ENCODE data around the gene OR4D6. TPM values are rescaled to one million over a fixed set of nuclear protein-coding genes. Genes with fewer than 3 reads are reported as not detected.

OR4D6 gene
- not detected for total RNA-seq

DNA sequence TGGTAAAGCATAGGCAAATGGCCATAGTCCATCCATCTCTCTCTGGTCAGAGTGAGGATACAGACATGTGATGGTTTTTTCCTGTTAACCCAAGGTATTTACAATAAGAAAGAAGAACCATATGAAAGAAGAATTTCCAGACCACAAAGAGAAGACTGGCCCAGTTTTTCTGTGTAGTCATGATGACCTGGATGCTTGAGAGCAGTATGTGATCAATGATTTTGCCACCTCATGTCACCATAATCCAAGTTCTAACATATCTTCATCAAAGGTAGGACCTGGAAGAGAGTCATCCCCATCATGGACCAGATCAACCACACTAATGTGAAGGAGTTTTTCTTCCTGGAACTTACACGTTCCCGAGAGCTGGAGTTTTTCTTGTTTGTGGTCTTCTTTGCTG, at the start of gene OR4D6:
Gene OR4D6 (plus strand): TSS at position 301 of the 400 bp plus-strand sequence. CDS start 0 bp downstream, at position 301.
- TF ChIP-seq, protein P1, sequence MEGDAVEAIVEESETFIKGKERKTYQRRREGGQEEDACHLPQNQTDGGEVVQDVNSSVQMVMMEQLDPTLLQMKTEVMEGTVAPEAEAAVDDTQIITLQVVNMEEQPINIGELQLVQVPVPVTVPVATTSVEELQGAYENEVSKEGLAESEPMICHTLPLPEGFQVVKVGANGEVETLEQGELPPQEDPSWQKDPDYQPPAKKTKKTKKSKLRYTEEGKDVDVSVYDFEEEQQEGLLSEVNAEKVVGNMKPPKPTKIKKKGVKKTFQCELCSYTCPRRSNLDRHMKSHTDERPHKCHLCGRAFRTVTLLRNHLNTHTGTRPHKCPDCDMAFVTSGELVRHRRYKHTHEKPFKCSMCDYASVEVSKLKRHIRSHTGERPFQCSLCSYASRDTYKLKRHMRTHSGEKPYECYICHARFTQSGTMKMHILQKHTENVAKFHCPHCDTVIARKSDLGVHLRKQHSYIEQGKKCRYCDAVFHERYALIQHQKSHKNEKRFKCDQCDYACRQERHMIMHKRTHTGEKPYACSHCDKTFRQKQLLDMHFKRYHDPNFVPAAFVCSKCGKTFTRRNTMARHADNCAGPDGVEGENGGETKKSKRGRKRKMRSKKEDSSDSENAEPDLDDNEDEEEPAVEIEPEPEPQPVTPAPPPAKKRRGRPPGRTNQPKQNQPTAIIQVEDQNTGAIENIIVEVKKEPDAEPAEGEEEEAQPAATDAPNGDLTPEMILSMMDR (IDR thresholded peaks at IDR 0.05; ENCODE audit: low read depth): no peak

DNA sequence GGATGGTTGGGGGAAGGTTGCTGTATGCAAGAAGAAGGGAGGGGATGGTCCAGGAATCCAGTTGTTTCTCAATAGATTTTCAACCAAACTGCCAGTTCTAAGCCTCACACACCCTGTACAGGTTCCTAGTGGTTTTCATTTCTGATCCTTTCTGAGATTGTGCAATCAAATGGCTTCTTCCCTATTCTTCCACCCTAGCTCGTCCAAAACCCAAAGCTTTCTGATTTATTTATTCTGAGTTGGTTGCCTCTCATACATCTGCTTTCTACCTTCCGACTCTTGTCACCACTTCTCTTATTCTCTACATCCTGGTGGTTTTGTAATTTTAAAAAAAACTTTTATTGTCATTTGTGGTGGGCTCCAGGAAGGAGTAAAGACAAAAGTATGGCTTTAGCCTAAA, 43.1 kb upstream of the OR4D6 start:
- TF ChIP-seq, protein P1 (IDR thresholded peaks at IDR 0.05; ENCODE audit: low read depth): no peak

DNA sequence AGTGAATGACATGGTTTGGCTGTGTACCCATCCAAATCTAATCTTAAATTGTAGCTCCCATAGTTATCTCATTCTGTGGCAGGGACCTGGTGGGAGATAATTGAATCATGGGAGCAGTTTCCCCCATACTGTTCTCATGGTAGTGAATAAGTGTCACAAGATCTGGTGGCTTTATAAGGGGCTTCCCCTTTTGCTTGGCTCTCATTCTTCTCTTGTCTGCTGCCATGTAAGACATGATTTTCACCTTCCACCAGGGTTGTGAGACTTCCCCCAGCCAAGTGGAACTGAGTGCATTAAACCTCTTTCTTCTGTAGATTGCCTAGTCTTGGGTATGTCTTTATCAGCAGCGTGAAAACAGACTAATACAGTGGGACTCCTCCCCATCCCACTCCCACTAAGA, 41.6 kb upstream of the OR4D6 start:
- TF ChIP-seq, protein P1 (IDR thresholded peaks at IDR 0.05; ENCODE audit: low read depth): no peak

DNA sequence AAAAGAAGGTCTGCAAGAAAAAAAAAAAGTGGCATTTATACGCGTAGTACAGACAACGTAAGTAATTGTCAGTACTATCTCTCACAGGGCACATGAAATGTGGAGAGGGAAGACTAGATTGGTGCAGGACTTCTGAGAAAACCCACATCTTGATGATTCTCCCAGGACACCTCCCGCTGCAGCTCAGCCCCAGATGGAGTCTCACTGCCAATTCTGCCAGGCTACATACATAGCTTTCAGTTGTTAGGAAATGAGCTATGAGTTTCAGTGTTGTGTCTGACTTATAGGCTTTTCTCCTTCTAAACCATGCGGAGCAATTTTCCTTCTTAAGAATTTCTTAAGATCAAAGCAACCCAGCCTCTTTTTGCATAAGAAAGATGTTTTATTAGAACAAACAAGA, 40.1 kb upstream of the OR4D6 start:
- TF ChIP-seq, protein P1 (IDR thresholded peaks at IDR 0.05; ENCODE audit: low read depth): no peak

DNA sequence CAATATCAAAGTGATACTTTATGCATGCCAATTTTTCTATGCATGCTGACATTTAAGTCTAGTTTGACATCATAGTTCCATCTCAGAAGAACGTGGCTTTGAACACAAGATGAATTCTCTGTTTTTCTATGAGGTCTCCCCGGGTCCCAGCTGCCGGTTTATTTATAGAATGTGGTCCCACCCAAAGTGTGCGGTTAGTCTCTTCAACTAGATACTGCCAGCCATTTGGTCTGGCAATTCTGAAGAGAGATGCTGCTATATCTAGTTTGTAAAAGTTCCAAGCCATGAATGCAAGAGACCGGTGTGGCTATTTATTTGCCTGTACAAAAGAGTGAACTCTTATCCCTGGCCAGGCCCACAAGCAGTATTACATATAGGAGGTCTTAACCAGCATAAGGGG, 39.7 kb upstream of the OR4D6 start:
- TF ChIP-seq, protein P1 (IDR thresholded peaks at IDR 0.05; ENCODE audit: low read depth): no peak

DNA sequence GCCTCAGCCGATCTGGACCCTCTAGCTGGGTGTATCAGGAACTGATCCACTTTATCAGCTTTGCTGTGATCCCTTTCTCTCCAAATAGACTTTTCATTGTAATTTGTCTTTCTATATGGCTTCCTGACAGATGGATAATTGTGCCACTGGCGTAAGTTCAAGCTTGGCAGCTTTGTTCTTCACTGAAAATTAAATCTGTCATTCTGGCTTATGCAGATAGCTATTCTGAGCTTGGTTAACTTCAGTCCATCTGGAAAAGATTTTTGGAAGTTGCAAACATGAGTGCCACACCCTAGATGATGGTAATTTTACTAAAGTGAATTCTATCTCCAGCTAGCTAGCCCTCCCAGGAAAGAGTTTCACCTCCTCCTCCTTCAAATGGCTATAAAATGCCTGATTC, 38.6 kb upstream of the OR4D6 start:
- TF ChIP-seq, protein P1 (IDR thresholded peaks at IDR 0.05; ENCODE audit: low read depth): no peak

DNA sequence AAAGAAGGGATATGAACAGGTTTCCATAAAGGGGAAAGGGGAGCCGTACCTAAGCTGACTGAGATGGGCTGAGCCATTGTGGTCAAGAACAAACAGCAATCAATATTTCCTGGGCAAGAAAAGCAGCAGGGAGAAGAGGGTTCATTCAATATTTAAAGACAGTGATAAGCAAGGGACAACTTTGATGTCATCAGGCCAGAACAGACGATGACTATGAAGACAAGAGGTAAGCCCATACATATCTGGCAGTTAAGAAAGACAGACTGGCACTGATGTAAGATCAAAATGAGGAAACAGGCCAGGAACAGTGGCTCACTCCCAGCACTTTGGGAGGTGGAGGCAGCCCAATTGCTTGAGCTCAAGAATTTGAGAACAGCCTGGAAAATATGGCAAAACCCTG, 32.9 kb upstream of the OR4D6 start:
- TF ChIP-seq, protein P1 (IDR thresholded peaks at IDR 0.05; ENCODE audit: low read depth): no peak

All from subcutaneous adipose tissue (tissue), 4 donors.